SK-N-MC (cell line): ENCODE measurements around the gene MROH7.

Source experiments
- DNase-seq: peaks from one replicate; pipeline ENCODE4 v3.0.0-alpha.2; 2011; ENCODE audit warnings: low read depth, low spot score
- H3K27ac ChIP-seq: fragments of 200-600 bp; sonication (generic); 2 replicates; pipeline ENCODE4 v1.5.1; 2016; ENCODE audit warnings: mixed run types
- H3K36me3 ChIP-seq: fragments of 200-600 bp; sonication (generic); 2 replicates; pipeline ENCODE4 v1.6.1; 2017; ENCODE audit warnings: antibody characterized with exemption, low read length, mixed read lengths; ENCODE audit not compliant: insufficient read depth
- H3K4me3 ChIP-seq: fragments of 200-600 bp; sonication (generic); 2 replicates; pipeline ENCODE4 v1.5.1; 2016
- H3K9ac ChIP-seq: fragments of 200-600 bp; sonication (generic); 2 replicates; pipeline ENCODE4 v1.8.0; 2017; ENCODE audit warnings: mixed run types, mixed read lengths; ENCODE audit not compliant: insufficient read length
- H3K9me3 ChIP-seq: fragments of 200-600 bp; sonication (generic); 2 replicates; pipeline ENCODE4 v1.6.1; 2017; ENCODE audit warnings: low read depth, mild to moderate bottlenecking, antibody characterized with exemption, low read length, moderate library complexity, mixed read lengths
- EZH2 ChIP-seq: fragments of 200-600 bp; sonication (generic); IDR thresholded peaks from one replicate; pipeline ENCODE4 v1.6.1; 2017; ENCODE audit warnings: antibody characterized with exemption
- FOXP2 ChIP-seq: optimal IDR thresholded peaks from 2 replicates; pipeline ENCODE3; 2011; ENCODE audit warnings: mild to moderate bottlenecking, moderate library complexity; ENCODE audit not compliant: insufficient read depth; ENCODE audit errors: extremely low read length, control extremely low read depth
- POLR2AphosphoS5 ChIP-seq: IDR thresholded peaks from 2 replicates; pipeline ENCODE4 v1.6.1; 2012; ENCODE audit warnings: mild to moderate bottlenecking, low read depth, low read length, borderline replicate concordance

Gene MROH7

DNA sequence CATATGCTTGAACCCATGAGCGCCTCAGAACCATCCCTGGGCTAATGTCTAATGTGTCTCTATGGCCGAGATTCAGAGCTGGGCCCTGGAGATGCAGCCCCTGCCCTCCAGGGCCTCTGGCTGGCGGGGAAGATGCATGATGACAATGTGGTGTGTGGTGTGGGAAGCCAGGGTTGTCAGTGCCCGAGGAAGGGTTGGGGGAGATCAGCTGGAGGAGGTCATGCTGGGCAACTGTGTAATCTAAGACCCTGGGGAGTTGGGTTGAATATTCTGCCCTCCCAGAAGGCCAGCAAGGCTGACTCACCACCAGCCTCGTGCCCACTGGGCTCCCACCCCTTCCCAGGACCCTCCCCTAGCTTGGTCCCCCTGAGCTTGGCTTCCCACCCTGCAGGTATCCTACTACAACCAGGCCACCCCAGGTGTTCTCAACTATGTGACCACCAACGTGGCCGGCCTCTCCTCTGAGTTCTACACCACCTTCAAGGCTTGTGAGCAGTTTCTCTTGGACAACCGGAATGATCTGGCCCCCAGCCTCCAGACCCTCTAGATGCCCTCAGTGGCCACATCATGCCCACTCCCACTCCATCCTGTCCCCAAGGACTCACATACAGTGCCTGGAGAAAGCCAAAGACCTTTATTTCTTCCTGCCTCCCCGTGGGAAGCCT is 32.9 kb upstream of the MROH7 start:
- H3K4me3 ChIP-seq, result no peak overlapping the region
- no peaks in the 10 kb centered on the region for H3K36me3 ChIP-seq
- H3K27ac ChIP-seq, result no peak overlapping the region
- no peak overlapping the region for H3K9ac ChIP-seq
- no peak for DNase-seq
- H3K9me3 ChIP-seq, result no peaks in the 10 kb centered on the region
- TF ChIP-seq EZH2 (no peak), POLR2AphosphoS5 (no peak), FOXP2 (no peak)

DNA sequence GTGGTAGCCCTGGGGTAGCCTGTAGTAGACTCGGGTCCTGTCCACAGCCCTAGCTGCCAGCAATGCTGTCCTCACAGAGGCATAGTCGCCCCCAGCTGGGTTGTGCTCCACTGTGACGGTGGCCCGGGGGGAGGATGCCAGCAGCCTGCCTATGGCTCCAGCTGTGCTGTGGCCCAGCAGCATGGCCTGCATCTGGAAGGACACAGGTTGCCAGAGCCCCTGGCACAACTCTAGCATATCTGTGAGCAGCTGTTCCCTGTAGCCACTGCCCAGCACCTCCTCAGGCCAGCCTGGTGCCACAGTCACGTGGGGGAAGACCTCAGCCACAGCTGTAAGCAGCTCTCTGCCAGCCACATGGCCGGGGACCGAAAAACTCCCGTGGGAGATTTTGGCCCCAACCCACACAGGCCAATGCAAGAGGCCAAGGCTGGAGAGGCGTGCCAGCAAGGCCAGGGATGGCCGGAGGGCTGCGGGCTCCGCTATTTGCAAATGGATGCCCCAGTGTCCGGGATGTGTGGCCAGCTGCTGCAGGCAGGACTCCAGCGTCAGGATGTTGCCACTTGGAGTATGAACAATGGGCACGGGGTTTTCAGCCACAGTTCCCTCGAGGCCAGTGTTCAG is 32.2 kb upstream of the MROH7 start:
- no peaks in the 10 kb centered on the region for H3K36me3 ChIP-seq
- no peak for TF ChIP-seq EZH2
- no peak for TF ChIP-seq POLR2AphosphoS5
- TF ChIP-seq FOXP2, result no peak
- no peak overlapping the region for H3K9ac ChIP-seq
- H3K4me3 ChIP-seq, result no peak overlapping the region
- H3K9me3 ChIP-seq, result no peaks in the 10 kb centered on the region
- no peak for DNase-seq
- no peak overlapping the region for H3K27ac ChIP-seq

DNA sequence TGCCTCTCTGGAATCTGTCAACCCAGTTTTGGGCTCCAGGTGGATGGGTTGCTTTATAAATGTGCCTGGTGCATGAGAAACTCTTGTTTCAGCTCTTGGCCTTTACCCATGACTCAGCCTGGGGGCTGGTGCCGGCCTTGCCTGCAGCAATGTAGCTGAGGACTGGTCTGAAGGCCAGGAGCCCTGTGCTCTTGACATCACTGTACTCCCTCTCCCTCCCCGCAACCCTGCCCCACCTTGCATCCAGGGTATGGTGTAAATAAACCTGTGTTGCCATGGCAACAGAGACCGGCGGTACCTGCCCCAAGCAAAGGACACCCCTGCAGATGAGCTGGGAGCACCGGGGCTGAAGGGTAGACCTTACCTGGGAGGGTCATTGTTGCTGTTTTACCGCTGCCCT is 31.5 kb upstream of the MROH7 start:
- Histone ChIP-seq H3K27ac (no peak overlapping the region), H3K9ac (no peak overlapping the region), H3K36me3 (no peaks in the 10 kb centered on the region), H3K4me3 (no peak overlapping the region), H3K9me3 (no peaks in the 10 kb centered on the region)
- DNase-seq, result no peak
- TF ChIP-seq EZH2 (no peak), FOXP2 (no peak), POLR2AphosphoS5 (no peak)

- H3K27ac ChIP-seq, result no peak overlapping the region
- H3K36me3 ChIP-seq, result no peaks in the 10 kb centered on the region
- H3K9me3 ChIP-seq, result no peaks in the 10 kb centered on the region
- DNase-seq, result no peak
- no peak overlapping the region for H3K9ac ChIP-seq
- H3K4me3 ChIP-seq, result no peak overlapping the region
- TF ChIP-seq FOXP2 (no peak), POLR2AphosphoS5 (no peak), EZH2 (no peak)
Observed at GRCh38 chr1:54610601-54611580, 30.7 kb upstream of the MROH7 start.

DNA sequence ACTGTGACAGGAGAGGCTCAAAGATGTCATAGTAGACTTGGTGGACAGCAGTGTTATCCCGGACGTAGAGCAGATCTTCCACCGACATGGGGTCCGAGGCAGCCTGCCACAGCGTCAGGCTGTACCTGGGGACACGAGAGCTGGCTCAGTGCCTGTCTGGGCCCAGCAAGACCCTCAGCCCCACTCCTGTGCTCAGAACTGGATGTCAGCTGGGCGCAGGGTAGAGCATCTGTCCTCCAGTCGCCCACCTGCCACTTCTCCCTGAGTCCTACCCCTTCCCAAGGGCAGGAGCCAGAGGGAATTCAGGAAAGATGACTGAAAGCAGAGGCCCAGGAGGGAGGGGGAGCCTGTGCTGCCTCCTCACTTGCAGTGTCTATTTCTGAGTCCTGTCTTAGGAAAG is 30.0 kb upstream of the MROH7 start:
- TF ChIP-seq FOXP2 (no peak), EZH2 (no peak), POLR2AphosphoS5 (no peak)
- Histone ChIP-seq H3K36me3 (no peaks in the 10 kb centered on the region), H3K9ac (no peak overlapping the region), H3K27ac (no peak overlapping the region), H3K4me3 (no peak overlapping the region), H3K9me3 (no peaks in the 10 kb centered on the region)
- DNase-seq, result no peak

- no peak overlapping the region for H3K4me3 ChIP-seq
- no peaks in the 10 kb centered on the region for H3K9me3 ChIP-seq
- TF ChIP-seq FOXP2 (no peak), POLR2AphosphoS5 (no peak), EZH2 (no peak)
- H3K36me3 ChIP-seq, result no peaks in the 10 kb centered on the region
- DNase-seq, result no peak
- H3K27ac ChIP-seq, result no peak overlapping the region
- H3K9ac ChIP-seq, result no peak overlapping the region
Observed at GRCh38 chr1:54614024-54614423, 27.6 kb upstream of the MROH7 start.

DNA sequence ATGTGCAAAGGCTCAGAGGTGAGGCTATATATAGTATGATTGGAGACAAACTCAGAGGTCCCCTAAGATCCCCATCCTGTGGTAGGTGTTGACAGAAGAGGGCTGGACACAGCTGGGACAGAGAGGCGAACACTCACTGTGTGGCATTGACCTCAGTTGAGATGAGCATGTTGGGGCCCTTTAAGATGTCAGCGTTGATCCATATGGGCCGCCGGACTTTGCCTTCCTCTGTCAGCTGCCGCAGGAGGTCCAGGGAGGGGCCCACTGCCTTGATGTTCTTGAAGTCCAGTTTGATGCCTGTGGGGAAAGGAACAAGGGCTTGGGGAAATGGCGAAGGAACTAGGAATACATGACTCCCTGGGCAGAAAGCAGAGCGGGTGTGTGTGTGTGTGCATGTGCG is 27.0 kb upstream of the MROH7 start:
- H3K4me3 ChIP-seq, result no peak overlapping the region
- no peak for DNase-seq
- TF ChIP-seq POLR2AphosphoS5, result no peak
- no peak for TF ChIP-seq EZH2
- no peak for TF ChIP-seq FOXP2
- no peaks in the 10 kb centered on the region for H3K9me3 ChIP-seq
- no peaks in the 10 kb centered on the region for H3K36me3 ChIP-seq
- no peak overlapping the region for H3K9ac ChIP-seq
- no peak overlapping the region for H3K27ac ChIP-seq
